ENCODE results near the gene MICAL1.

Gene MICAL1

GRCh38 chr6:109436041-109436440, 19.5 kb downstream of the MICAL1 start:
- in situ Hi-C loops (cut with MboI; ENCODE audit: low sequenced_read_pairs): no loop called here

DNA sequence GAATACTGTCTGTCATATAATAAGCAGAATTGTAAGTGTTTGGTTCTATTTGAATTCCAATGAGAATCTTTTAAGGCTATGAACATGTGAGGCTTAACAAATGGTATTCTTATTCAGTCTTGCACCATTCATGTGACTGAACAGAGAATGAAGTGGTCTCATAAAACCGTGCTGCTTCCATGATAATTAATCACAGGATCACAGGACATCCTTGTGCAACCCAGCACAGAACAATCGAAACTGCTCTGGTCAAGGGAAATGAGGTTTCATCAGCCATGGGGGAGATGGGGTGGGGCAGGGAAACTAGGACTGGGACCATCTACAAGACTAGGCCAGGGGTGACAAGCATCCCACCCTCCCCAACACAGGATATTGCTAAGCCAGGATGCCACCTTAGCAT, 21.1 kb downstream of the MICAL1 start:
- in situ Hi-C loops (cut with MboI; ENCODE audit: low sequenced_read_pairs): no loop called here

DNA sequence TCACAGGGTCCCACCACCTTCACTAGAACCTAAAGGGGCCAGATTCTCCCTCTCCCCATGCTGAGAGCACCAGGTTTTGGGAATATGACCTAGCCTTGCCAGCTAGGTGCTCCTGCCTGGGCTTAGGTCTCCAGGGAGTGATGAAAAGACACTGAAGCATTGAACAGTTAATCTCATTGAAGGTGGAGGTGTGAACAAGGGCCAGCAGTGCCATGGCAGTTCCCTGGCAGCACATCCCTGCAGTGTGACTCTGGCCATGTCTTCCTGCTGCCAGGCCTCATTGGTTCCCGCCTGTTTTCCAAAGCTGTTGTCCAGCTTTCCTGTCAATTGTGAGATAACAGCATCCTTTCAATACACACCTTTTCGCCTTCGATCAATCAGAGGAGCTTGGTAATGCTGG, 26.1 kb downstream of the MICAL1 start:
- in situ Hi-C loops (cut with MboI; ENCODE audit: low sequenced_read_pairs): no loop called here

GRCh38 chr6:109428889-109429477, 26.6 kb downstream of the MICAL1 start:
- in situ Hi-C loops (cut with MboI; ENCODE audit: low sequenced_read_pairs): no loop called here

DNA sequence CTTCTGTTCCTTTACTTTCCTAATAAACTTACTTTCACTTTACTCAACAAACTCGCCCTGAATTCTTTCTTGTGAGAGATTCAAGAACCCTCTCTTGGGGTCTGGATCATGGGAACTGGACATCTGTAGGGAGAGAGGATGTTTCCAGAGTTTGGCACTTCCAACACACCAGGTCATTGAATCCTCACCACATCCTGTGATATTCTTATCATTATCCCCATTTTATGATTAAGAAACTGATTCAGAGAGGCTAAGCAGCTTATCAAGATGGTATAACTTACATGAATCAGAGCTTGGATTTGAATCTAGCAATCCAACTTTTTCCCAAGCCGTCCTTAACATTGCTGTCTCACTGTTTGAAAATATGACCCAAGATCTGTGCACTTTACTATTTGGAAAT, 30.6 kb downstream of the MICAL1 start:
- in situ Hi-C loops (cut with MboI; ENCODE audit: low sequenced_read_pairs): no loop called here

DNA sequence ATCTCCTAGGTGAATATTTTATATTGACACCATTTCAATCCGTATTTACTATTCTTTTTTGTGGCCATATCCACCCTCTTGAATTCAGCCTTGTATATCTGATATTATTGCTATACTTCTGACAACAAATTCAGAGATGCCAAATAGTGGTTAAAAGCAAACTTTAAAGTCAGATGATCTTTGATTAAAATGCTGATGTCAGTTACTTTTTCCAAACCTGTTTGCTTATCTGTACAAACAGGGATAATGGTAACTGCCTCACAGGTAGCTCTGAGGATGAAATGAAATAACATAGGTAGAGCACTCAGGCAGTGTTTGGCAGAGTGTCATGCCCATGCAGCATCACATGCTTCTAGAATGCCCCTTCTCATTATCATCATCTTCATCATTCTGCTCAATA, 34.4 kb downstream of the MICAL1 start:
- in situ Hi-C loops (cut with MboI; ENCODE audit: low sequenced_read_pairs): no loop called here

DNA sequence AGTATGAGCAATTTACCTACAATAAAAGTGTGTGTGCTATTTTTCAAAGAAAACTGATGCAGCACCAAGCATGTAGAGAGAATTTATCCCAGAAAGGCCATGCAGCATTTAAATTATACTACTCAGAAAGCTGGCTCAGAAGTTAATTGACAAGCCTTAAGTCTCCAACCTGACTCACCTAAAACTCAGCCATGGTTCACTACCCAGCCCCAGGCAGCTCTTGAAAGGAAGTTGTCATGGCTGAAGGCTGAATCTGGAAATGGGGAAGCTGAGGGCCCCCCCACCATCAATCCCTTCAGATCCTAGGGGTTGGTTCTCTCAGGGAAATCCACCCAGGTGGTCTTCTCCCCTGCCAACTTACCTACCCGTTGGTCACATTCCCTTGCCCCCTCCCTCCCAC, 34.8 kb downstream of the MICAL1 start:
- in situ Hi-C loops (cut with MboI; ENCODE audit: low sequenced_read_pairs): no loop called here

DNA sequence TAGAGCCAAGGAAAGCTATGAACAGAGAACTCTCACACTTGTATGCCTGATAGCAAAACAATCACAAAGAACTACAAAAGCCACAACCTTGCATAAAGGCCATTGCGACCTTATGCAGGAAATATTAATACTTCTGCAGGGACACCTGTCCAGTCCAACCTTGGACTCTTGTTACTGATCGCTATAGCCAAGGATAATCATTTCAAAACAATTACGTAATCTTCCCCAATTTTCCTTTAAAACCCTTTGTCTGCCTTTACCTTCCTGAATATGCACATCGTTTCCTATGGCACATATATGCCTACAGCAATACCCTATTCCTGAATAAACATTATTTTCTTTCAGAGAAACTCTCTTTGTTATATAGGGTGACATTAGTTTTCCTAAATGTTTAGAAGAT, 37.9 kb downstream of the MICAL1 start:
- in situ Hi-C loops (cut with MboI; ENCODE audit: low sequenced_read_pairs): no loop called here

- in situ Hi-C loops (cut with MboI; ENCODE audit: low sequenced_read_pairs): no loop called here
Observed at GRCh38 chr6:109411034-109411433, 44.5 kb downstream of the MICAL1 start.

DNA sequence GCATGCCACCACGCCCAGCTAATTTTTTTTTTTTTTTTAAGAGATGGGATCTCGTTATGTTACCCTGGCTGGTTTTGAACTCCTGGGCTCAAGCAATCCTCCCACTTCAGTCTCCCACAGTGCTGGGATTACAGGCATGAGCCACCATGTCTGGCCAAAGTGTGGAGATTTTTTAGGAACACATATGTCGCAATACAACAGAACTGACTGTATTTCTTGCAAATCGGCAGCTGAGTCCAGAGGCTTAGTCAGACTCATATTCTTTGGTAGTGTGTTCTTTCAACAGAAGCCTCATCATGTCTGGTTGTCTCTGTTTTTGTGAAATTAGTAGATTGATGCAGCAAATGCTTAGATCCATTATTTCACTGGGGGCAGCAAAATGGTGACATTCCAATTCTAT, 49.4 kb downstream of the MICAL1 start:
- in situ Hi-C loops (cut with MboI; ENCODE audit: low sequenced_read_pairs): no loop called here

DNA sequence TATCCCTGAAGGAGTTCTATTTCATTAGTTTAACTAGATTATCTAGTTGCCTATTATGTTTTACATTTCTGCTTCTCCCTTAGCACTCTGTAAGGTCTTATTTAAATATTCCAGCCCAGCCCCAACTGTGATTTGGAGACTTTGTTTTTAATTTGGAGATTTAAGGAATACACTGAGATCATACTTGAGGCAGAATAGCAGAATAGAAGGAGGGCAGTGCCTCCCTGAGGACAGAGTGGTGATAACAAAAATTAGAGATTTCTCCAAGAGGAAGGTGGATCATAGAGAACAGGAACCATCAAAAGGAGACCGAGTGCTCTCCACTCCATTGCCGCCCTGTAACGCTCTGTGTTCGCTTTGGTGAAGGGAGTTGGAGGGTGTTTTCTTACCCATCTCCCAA, 58.6 kb downstream of the MICAL1 start:
- in situ Hi-C loops (cut with MboI; ENCODE audit: low sequenced_read_pairs): no loop called here

DNA sequence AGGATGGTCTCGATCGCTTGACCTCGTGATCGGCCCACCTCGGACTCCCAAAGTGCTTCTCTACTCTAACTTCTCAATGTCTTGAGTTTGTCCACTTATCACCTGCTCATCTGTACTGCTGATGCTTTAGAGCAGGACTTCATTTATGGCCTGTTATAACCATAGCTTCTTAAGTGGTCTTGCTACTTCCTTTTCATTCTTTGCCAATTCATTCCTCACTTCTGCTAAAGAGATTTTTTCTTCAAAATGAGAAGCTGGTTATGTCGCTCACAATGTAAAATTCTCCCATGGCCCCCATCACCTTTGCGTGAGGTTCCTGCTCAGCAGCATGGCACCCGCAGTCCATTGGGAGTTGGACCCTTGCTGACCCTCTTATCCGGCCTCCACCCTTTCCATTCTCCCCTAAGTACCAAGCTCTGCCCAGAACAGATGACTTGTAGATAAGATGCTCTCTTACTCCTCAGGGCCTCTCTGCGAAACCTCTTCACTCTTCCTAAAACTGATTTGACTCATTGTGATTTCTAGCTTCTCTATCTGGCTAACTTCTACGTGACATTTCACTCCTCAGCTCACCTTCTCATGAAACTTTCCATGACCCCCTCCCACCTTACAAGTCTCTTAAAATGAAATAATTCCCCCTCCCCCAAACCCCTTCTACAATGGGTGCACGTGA, 59.4 kb downstream of the MICAL1 start:
- in situ Hi-C loops (cut with MboI; ENCODE audit: low sequenced_read_pairs): no loop called here

All from HL-60/S4 (cell line).